Stimulated activated CD4-positive, alpha-beta T cell treated with anti-CD3 and anti-CD28 coated beads, Interleukin-12 subunit alpha, Interleukin-12 subunit beta, amount 100 ng/mL, for 48 hours (primary cell): ENCODE measurements around the gene RPTN.

Experiments used
- DNase-seq, 3 donors: peaks; one replicate each; pipeline ENCODE4 v3.0.0-alpha.2; 2020; ENCODE audit warnings: low read depth in 2 of 3, low spot score in 1 of 3

The RPTN gene

GRCh38 chr1:152112101-152112884 is 46.7 kb downstream of the RPTN start:
- no peak for DNase-seq

DNA sequence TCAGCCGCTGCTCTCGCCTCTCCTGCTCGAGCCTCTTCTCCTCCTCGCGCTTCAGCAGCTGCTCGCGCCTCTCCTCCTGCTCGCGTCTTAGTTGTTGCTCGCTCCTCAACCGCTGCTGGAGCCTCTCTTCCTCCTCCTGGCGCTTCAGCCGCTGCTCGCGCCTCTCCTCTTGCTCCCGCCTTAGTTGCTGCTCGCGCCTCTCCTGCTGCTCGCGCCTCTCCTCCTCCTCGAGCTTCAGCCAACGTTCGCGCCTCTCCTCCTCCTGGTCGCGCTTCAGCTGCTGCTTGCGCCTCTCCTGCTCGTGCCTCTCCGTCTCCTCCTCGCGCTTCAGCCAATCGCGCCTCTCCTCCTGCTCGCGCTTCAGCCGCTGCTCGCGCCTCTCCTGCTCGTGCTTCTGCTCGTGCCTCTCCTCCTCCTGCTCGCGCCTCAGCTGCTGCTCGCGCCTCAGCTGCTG is 47.5 kb downstream of the RPTN start:
- peak in 2 of 3 donors; percentile 15 to 35 for DNase-seq

- peak in 1 of 3 donors; percentile 23 for DNase-seq
Observed at GRCh38 chr1:152110860-152111514, 48.0 kb downstream of the RPTN start.

- DNase-seq = no peak
Observed at GRCh38 chr1:152110365-152110859, 48.6 kb downstream of the RPTN start.

GRCh38 chr1:152109998-152110294 is 49.1 kb downstream of the RPTN start:
- no peak for DNase-seq

DNA sequence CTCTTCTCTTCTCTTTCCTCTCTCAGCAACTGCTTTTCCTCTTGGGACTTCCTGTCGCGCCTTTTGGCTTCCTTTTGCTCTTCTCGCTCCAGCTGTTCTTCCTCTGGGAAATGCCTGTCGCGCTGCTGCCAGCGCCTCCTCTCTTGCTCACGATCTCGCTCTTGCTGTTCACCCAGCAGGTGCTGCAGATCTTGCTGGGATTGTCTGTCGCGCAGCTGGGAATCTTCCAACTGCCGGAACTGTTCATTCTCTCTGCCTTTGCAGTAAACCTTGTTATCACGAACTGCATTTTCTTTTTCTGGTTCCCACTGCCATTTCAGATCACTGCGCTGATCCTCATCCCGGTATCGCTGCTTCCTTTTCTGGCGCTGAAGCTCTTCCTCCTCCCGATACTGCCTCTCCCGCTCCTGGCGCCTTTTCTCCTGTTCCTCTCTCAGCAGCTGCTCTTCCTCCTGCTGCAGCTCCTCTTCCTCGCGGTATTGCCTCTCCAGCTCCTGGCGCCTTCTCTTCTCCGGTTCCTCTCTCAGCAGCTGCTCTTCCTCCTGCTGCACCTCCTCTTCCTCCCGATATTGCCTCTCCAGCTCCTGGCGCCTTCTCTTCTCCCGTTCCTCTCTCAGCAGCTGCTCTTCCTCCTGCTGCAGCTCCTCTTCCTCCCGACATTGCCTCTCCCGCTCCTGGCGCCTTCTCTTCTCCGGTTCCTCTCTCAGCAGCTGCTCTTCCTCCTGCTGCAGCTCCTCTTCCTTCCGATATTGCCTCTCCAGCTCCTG is 49.6 kb downstream of the RPTN start:
- no peak for DNase-seq

GRCh38 chr1:152108882-152109222 is 50.2 kb downstream of the RPTN start:
- no peak for DNase-seq

GRCh38 chr1:152107984-152108881 is 50.8 kb downstream of the RPTN start:
- no peak for DNase-seq

DNA sequence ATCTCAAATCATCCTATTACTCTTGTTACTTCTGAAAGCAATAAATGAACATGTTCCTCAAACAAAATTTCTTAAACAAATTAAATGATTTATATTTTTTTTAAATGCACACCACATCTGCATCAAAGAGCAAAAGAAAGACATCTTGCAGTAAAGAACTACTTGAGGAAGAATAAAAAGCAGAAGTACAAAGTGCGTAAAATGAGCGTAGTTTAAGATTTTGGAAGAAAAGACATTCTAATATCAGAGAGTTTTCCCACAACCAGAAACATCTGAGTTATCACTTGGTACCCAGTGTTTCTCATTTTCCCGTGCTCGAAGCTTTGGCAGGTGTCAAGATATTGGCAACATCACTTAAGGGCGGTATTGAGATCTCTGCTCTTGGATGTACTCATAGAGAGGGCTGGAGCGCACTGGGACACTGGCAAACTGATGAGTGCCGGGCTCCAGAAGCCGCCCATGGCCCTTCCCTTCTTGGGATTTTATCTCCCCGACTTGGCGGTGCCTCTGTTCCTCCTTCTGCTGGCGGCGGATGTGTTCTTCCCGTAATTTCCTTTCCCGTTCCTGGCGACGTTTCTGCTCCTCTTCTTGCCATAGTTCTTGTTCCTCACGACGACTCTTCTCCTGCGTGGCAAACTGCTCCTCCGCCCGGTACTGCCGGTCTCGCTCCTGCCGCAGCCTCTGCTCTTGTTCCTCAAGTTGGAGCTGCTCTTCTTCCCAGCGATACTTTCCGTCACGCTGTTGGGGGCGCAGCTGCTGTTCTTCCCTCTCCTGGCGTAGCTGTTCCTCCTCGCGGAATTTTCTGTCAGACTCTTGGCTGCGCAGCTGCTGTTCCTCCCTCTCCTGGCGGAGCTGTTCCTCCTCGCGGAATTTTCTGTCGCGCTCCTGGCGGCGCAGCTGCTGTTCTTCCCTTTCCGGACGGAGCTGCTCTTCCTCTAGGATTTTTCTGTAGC is 51.7 kb downstream of the RPTN start:
- DNase-seq = no peak

DNA sequence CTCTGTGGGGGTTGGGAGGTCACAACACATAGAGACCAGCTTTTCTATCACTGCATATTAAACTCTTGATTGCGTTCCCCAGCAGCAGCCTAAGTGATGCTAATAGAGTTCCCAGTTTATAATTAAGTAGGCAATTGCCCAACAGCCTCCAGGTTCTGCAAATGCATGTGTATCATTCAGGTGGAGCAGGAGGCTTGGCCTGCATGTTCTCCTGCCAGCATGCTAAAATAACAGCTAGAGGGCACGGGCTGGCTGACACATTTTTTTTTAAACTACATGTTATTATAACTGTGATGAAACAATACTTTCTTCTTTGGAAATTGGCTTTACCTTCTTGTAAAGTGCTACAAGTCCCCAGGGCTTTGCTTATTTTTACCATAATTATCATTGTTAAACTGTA is 54.2 kb downstream of the RPTN start:
- DNase-seq = no peak
